Effector memory CD4-positive, alpha-beta T cell (primary cell): ENCODE data around the gene SNRPE.
"Not testable (repeated sequence)": the region's sequence is repeated elsewhere in the genome, so short reads cannot be mapped to it uniquely, and the experiment has no call there.

ENCODE experiments used
- DNase-seq, 3 donors: peaks; one replicate each; pipeline ENCODE4 v3.0.0-alpha.2; 2020
- H3K27ac ChIP-seq: 2 replicates; pipeline ENCODE4 v1.7.0; 2013; ENCODE audit warnings: mild to moderate bottlenecking, low read length, moderate library complexity; ENCODE audit not compliant: insufficient read depth, poor library complexity, severe bottlenecking
- H3K27me3 ChIP-seq: replicated peaks from 2 replicates; pipeline ENCODE4 v1.7.0; 2013; ENCODE audit warnings: mild to moderate bottlenecking, low read length; ENCODE audit not compliant: insufficient read depth, control insufficient read depth, poor library complexity, severe bottlenecking
- H3K36me3 ChIP-seq: 2 replicates; pipeline ENCODE4 v1.7.0; 2013; ENCODE audit warnings: mild to moderate bottlenecking, low read length, moderate library complexity; ENCODE audit not compliant: control insufficient read depth, insufficient read depth
- H3K4me1 ChIP-seq: 2 replicates; pipeline ENCODE4 v1.7.0; 2013; ENCODE audit warnings: low read length, mild to moderate bottlenecking; ENCODE audit not compliant: control insufficient read depth, insufficient read depth, poor library complexity, severe bottlenecking
- H3K4me3 ChIP-seq: 2 replicates; pipeline ENCODE4 v1.7.0; 2013; ENCODE audit warnings: low read length, low read depth, mild to moderate bottlenecking; ENCODE audit not compliant: insufficient read depth, poor library complexity, severe bottlenecking
- H3K9me3 ChIP-seq: 2 replicates; pipeline ENCODE4 v1.7.0; 2013; ENCODE audit warnings: mild to moderate bottlenecking, low read length, moderate library complexity; ENCODE audit not compliant: control insufficient read depth
- total RNA-seq, 3 donors: gene quantifications; one replicate each; lab custom pipeline; 2026; lab: John Stamatoyannopoulos, UW

SNRPE gene
- 17.1 to 20.7 (median 17.4) reads per million in 3 donors for total RNA-seq

DNA sequence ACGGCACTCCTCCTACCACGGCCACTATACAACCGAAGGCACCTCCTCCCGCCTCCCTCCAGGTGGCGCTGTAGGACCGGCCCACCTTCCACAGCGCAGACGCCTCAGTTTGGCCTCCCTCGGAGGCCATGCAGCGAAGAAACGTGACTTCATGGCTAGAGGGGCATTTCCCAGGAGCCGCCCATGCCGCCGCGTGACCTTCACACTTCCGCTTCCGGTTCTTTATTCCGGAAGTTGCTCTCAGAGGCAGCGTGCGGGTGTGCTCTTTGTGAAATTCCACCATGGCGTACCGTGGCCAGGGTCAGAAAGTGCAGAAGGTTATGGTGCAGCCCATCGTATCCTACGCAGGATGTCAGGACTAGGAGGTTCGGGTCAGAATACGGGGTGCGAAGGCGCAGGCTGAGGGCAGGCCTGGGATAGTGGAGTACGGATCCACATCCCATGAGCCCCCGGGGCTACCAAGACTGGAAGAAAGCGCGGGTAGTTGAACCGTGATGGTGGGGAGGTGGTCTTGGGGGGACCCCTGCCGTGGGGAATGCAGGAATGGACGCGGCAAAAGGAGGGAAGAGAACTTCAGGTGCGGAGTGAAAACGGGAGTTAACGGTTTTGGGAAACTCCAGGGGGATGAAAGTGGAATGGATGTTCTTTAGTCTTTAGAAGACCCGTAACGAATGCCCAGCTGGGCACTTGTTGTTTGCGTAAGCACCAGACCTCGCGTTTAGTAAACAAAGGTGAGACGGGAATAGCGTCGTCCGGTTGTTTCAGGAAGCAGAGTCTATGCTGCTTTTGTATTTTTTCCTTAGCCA, at the start of gene SNRPE:
Gene SNRPE, plus strand, starts transcription at position 221 of the 806 bp plus-strand sequence. Its CDS starts 61 bp downstream, at position 282.
- H3K4me3 ChIP-seq, result peak within 1 kb of the TSS; percentile 99
- H3K4me1 ChIP-seq, result peaks cover 13% of the 10 kb centered on the region
- H3K27me3 ChIP-seq, result no peaks in the 10 kb centered on the region
- peaks cover 28% of the 10 kb centered on the region for H3K36me3 ChIP-seq
- H3K9me3 ChIP-seq, result no peaks in the 10 kb centered on the region
- peak; percentile 94 to 96 (median 94) for DNase-seq
- peak within 1 kb of the TSS; percentile 79 for H3K27ac ChIP-seq

DNA sequence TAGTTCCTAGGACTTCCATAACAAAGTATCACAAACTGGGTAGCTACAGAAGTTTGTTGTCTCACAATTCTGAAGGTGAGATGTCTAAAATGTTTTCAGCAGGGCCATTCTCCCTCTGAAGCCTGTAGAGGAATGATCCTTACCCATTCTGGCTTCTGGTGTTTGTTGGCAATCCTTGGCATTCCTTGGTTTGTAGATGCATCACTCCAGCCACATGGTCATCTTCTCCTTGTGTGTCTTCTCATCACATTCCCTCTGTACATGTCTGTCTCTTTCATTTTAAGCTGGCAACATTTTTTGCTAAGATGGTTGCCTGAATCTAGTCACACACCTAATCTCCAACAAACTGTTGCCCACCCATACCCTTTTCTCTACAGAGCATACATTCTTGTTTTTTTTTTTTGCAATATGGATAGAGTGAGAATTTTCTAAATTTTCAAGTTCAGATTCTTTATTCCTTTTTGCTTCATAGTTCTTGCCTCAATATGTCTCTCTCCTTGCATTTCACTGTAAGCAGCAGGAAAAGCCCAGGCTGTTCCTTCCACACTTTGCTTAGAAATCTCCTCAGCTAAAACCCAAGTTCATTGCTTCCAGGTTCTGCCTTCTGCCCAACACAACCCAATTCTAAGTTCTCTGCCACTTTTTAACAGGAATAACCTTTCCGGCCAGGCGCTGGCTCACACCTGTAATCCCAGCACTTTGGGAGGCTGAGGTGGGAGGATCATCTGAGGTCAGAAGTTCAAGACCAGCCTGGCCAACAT, 47.6 kb upstream of the SNRPE start:
- H3K4me1 ChIP-seq, result no peaks in the 10 kb centered on the region
- no peaks in the 10 kb centered on the region for H3K9me3 ChIP-seq
- no peak overlapping the region for H3K4me3 ChIP-seq
- DNase-seq, result no peak
- peaks cover 22% of the 10 kb centered on the region for H3K36me3 ChIP-seq
- no peak overlapping the region for H3K27ac ChIP-seq
- no peaks in the 10 kb centered on the region for H3K27me3 ChIP-seq

DNA sequence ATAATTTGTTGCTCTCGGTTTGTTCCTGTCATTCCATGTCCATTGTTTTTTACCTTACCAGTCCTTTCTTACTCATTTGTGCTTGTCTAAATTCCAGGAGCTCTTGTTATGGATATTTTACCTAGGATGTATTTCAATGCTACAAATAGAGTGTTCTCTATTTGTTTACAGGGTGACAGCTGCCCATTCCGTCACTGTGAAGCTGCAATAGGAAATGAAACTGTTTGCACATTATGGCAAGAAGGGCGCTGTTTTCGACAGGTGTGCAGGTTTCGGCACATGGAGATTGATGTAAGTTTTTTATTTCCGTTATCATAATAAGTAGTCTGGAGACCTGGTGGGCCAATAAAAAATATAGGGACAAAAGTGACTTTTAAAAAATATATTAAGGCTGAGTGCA, 43.0 kb upstream of the SNRPE start:
- DNase-seq, result no peak
- no peak overlapping the region for H3K27ac ChIP-seq
- peaks cover 63% of the 10 kb centered on the region for H3K36me3 ChIP-seq

DNA sequence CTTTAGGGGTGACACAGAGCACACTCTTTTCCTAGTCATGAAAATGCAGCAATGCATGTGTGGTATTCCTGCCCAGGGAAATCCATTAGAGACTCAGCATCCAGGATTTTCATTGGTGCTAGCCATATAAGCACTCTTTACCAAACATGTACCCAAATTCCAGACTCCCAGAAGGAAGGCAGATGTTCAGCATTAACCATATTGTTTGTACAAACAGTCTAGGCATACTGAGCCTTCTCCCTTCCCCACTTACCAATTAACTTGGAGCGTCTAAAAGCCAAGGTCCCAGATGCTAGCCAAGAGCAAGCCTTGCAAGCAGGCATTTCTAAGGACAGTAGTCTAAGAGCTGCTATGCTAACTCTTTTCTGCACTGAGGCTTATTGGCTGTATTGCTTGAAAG, 38.1 kb upstream of the SNRPE start:
- H3K27ac ChIP-seq, result no peak overlapping the region
- no peaks in the 10 kb centered on the region for H3K9me3 ChIP-seq
- no peaks in the 10 kb centered on the region for H3K4me1 ChIP-seq
- DNase-seq, result no peak
- H3K36me3 ChIP-seq, result peaks cover 62% of the 10 kb centered on the region
- H3K4me3 ChIP-seq, result no peak overlapping the region
- no peaks in the 10 kb centered on the region for H3K27me3 ChIP-seq

More for the DNA sequence above, 43.0 kb upstream of the SNRPE start:
- no peaks in the 10 kb centered on the region for H3K4me1 ChIP-seq
- H3K4me3 ChIP-seq, result no peak overlapping the region
- H3K27me3 ChIP-seq, result no peaks in the 10 kb centered on the region
- H3K9me3 ChIP-seq, result no peaks in the 10 kb centered on the region

DNA sequence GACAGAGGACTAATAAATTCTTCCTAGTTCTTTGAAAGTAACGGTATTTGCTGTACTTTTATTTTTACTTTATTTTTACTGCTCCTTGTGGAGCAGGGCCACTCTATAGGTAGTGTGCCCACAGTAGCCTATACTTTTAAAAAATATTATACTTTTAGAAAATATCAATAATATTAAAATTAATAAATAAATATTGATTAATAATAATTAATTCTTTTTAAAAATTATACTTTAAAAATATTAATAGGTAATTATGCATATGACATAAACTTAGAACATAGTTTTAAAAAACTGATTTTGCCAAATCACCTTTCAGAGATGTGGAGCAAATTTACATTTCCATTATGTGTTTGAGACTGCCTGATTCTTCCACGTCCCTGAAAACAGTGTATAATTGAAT, 35.2 kb upstream of the SNRPE start:
- H3K36me3 ChIP-seq, result peaks cover 61% of the 10 kb centered on the region
- no peaks in the 10 kb centered on the region for H3K27me3 ChIP-seq
- DNase-seq, result no peak
- no peak overlapping the region for H3K4me3 ChIP-seq
- H3K9me3 ChIP-seq, result no peaks in the 10 kb centered on the region
- no peaks in the 10 kb centered on the region for H3K4me1 ChIP-seq
- no peak overlapping the region for H3K27ac ChIP-seq

DNA sequence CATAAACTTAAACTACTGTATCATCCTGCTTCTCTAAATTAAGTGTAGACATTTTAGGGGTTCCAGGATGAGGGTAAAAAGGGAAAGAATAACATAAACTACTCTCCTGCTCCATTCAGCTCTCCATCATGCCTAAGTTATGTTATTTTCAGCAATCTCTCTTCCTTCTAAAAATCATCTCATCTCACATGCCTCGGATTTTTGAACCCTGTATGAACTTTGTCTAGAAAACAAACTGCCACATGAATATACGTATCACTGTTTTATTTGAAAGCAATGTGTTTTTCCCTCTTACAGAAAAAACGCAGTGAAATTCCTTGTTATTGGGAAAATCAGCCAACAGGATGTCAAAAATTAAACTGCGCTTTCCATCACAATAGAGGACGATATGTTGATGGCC, 33.4 kb upstream of the SNRPE start:
- H3K4me3 ChIP-seq, result no peak overlapping the region
- no peak overlapping the region for H3K27ac ChIP-seq
- no peak for DNase-seq
- H3K27me3 ChIP-seq, result no peaks in the 10 kb centered on the region
- H3K36me3 ChIP-seq, result peaks cover 60% of the 10 kb centered on the region
- H3K9me3 ChIP-seq, result no peaks in the 10 kb centered on the region
- no peaks in the 10 kb centered on the region for H3K4me1 ChIP-seq

DNA sequence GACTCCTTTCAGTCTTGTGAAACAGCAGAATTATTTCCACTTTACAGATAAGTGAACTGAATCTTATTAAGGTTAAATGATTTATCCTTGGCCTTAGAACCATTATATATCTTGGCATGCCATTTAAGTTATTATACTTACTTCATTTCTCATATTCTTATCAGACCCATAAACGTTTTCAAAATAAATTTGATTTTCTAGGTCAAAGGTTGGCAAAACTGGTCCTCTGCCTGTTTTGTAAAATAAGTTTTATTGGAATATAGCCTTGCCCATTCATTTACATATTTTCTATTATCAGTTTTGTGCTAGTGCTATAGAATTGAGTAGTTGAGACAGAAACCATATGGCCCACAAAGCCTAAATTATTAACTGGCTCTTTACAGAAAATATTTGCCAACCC, 32.9 kb upstream of the SNRPE start:
- H3K4me3 ChIP-seq, result no peak overlapping the region
- peaks cover 57% of the 10 kb centered on the region for H3K36me3 ChIP-seq
- H3K27ac ChIP-seq, result no peak overlapping the region
- H3K27me3 ChIP-seq, result no peaks in the 10 kb centered on the region
- H3K9me3 ChIP-seq, result no peaks in the 10 kb centered on the region
- DNase-seq, result no peak
- H3K4me1 ChIP-seq, result no peaks in the 10 kb centered on the region

DNA sequence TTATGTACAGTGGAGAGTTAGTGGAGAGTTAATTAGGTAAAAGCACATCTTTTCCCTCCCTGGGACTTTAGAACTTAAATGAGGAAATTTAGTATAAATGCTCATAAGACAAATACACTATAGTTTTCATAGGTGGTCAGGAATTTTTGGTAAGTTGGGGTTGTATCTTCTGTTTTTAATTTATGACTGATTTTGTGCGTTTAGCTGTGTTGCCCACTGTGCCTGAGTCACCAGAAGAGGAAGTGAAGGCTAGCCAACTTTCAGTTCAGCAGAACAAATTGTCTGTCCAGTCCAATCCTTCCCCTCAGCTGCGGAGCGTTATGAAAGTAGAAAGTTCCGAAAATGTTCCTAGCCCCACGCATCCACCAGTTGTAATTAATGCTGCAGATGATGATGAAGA, 32.2 kb upstream of the SNRPE start:
- DNase-seq, H3K4me1 ChIP-seq, H3K9me3 ChIP-seq, H3K27me3 ChIP-seq, H3K27ac ChIP-seq, H3K4me3 ChIP-seq: not testable (repeated sequence)
- H3K36me3 ChIP-seq, result peaks cover 62% of the 10 kb centered on the region

DNA sequence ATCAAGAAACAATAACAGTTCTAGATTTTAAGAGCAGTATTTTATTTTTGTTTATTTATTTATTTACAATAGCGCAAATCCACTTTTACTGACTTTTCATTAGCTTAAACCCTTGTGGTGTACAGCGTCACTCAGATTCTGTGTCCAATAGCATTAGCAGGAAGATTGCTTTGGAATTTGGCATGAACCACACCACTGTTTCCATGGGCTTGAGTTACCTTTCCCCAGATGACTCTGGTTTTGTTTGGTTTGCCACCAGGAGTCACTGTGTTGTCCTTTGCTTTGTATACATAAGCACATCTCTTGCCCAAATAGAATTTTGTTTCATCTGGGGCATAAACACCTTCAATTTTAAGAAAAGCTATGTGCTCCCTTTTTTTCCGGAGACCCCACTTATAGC, 25.9 kb upstream of the SNRPE start:
- peaks cover 81% of the 10 kb centered on the region for H3K36me3 ChIP-seq

DNA sequence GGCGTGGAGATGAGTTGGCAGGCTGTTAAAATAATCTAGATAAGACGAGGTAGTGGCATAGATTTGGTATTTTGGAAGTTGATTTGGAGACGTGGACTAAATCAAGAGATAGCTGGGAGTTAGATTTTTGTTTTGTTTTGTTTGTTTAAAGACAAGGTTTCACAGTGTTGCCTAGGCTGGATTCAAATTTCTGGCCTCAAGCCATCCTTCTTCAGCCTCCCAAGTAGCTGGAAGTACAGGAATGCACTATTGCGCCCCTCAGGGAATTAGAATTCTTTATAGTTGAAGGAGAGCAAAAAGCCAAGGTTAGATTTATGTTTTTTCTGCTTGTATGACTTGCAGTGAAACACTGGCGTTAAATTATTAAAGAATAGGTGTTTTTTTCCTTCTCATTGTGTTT, 22.3 kb upstream of the SNRPE start:
- no peak overlapping the region for H3K27ac ChIP-seq
- DNase-seq, result no peak
- H3K4me3 ChIP-seq, result no peak overlapping the region
- H3K4me1 ChIP-seq, result no peaks in the 10 kb centered on the region
- H3K36me3 ChIP-seq, result peaks cover 61% of the 10 kb centered on the region
- no peaks in the 10 kb centered on the region for H3K27me3 ChIP-seq
- no peaks in the 10 kb centered on the region for H3K9me3 ChIP-seq

More for the DNA sequence above, 25.9 kb upstream of the SNRPE start:
- H3K27ac ChIP-seq, result no peak overlapping the region
- H3K27me3 ChIP-seq, result no peaks in the 10 kb centered on the region
- no peak for DNase-seq
- no peak overlapping the region for H3K4me3 ChIP-seq
- H3K9me3 ChIP-seq, result no peaks in the 10 kb centered on the region
- no peaks in the 10 kb centered on the region for H3K4me1 ChIP-seq
